ENCODE data around the gene CD4. TPM values are rescaled to one million over a fixed set of nuclear protein-coding genes. Genes with fewer than 3 reads are reported as not detected.
"Not testable (repeated sequence)": the region's sequence is repeated elsewhere in the genome, so short reads cannot be mapped to it uniquely, and the experiment has no call there.

CD4 gene
- total and polyA plus RNA-seq, 2 donors (not counting 3 experiments of a cell fraction or from before 2014, with no cell fraction given), result not detected

DNA sequence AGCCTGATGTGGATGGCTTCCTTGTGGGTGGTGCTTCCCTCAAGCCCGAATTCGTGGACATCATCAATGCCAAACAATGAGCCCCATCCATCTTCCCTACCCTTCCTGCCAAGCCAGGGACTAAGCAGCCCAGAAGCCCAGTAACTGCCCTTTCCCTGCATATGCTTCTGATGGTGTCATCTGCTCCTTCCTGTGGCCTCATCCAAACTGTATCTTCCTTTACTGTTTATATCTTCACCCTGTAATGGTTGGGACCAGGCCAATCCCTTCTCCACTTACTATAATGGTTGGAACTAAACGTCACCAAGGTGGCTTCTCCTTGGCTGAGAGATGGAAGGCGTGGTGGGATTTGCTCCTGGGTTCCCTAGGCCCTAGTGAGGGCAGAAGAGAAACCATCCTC lies 81.0 kb downstream of the CD4 start:
- peaks cover 0 to 21% of the 10 kb centered on the region in 2 experiments for H3K36me3 ChIP-seq (ENCODE audit: control insufficient read depth in 2 of 2, extremely low read depth in 1 of 2, insufficient read depth in 2 of 2, low read length in 2 of 2)
- H3K9me1 ChIP-seq (replicated peaks; ENCODE audit: control insufficient read depth, extremely low read depth, insufficient read depth, low read length); H2AFZ ChIP-seq (ENCODE audit: low read depth, low read length); dilution Hi-C loops (cut with MboI; ENCODE audit: extremely low pct_ligation_motif_present, low sequenced_read_pairs); H3K4me2 ChIP-seq (ENCODE audit: insufficient read depth, low read length); H3K9me3 ChIP-seq (replicated peaks; ENCODE audit: control insufficient read depth, insufficient read depth, low read length); DNase-seq (ENCODE audit: low read depth, low spot score); H3K9ac ChIP-seq (replicated peaks; ENCODE audit: extremely low read depth, insufficient read depth, low read length); H3K4me3 ChIP-seq (replicated peaks in 1 of 3; ENCODE audit: insufficient read depth in 1 of 3, low read depth in 1 of 3, low read length in 3 of 3); H3K27ac ChIP-seq (ENCODE audit: insufficient read depth, low read depth, low read length); H3K27me3 ChIP-seq (ENCODE audit: control insufficient read depth in 2 of 2, insufficient read depth in 2 of 2, low read length in 2 of 2); H4K20me1 ChIP-seq (replicated peaks; ENCODE audit: control insufficient read depth, extremely low read depth, insufficient read depth, low read length); FAIRE-seq: not testable (repeated sequence)
- intact Hi-C loops (cut with micrococcal nuclease), result loop anchor here (5.0 kb wide), 2 partner anchors 222 to 237 kb away; partner anchors contain the start of genes C1R and C1RL
- POLR2A ChIA-PET, result interaction anchor here (1.1 kb wide), 1 partner anchor 73 kb away, joined by 4 read pairs; the partner anchor contains the start of genes C12orf57 and RNU7-1
- peak; percentile 13 for TF ChIP-seq POLR2A (IDR thresholded peaks at IDR 0.05; ENCODE audit: low read depth, low read length)
- peaks cover 40% of the 10 kb centered on the region for H3K79me2 ChIP-seq (ENCODE audit: control insufficient read depth, insufficient read depth, low read length)
- TSS peak; percentile 44 for BruUV-seq (replicated peaks)
- peaks cover 41% of the 10 kb centered on the region for H3K4me1 ChIP-seq (ENCODE audit: control insufficient read depth, extremely low read depth, insufficient read depth, low read length)
- CTCF ChIA-PET, result interaction anchor here (1.4 to 3.9 kb wide), 5 partner anchors 55 to 238 kb away, joined by 5 to 27 read pairs (median 21); partner anchors contain the start of genes C12orf57, C1RL and RNU7-1

Other genes with a start within 250 kb of the CD4 start
- 26.4 and 27.7 TPM in 2 replicates for gene IFFO1, start 233.5 kb upstream of the CD4 start, total RNA-seq
- 41.0 and 41.2 TPM in 2 replicates for gene IFFO1, start 233.5 kb upstream of the CD4 start, polyA plus RNA-seq
- gene NOP2, start 221.2 kb upstream of the CD4 start, total RNA-seq, result 58.5 and 63.6 TPM in 2 replicates
- gene NOP2, start 221.2 kb upstream of the CD4 start, polyA plus RNA-seq, result 17.8 and 26.3 TPM in 2 replicates
- gene CHD4, start 182.1 kb upstream of the CD4 start, total RNA-seq, result 192 and 216 TPM in 2 replicates
- gene CHD4, start 182.1 kb upstream of the CD4 start, polyA plus RNA-seq, result 119 and 127 TPM in 2 replicates
- gene LPAR5, start 153.6 kb upstream of the CD4 start, total RNA-seq, result not detected in 2 replicates
- 0.23 and 0.41 TPM in 2 replicates for gene LPAR5, start 153.6 kb upstream of the CD4 start, polyA plus RNA-seq
- gene ACRBP, start 142.1 kb upstream of the CD4 start, total RNA-seq, result 0.97 and 1.3 TPM in 2 replicates
- gene ACRBP, start 142.1 kb upstream of the CD4 start, polyA plus RNA-seq, result 5.5 and 5.7 TPM in 2 replicates
- 26.3 and 34.7 TPM in 2 replicates for gene ING4, start 126.4 kb upstream of the CD4 start, total RNA-seq
- 49.6 and 52.0 TPM in 2 replicates for gene ING4, start 126.4 kb upstream of the CD4 start, polyA plus RNA-seq
- gene ZNF384, start 100.2 kb upstream of the CD4 start, total RNA-seq, result 52.8 and 58.5 TPM in 2 replicates
- gene ZNF384, start 100.2 kb upstream of the CD4 start, polyA plus RNA-seq, result 58.3 and 67.5 TPM in 2 replicates
- 0.14 and 0.55 TPM in 2 replicates for gene PIANP, start 88.7 kb upstream of the CD4 start, total RNA-seq
- 0.08 and 0.10 TPM in 2 replicates for gene PIANP, start 88.7 kb upstream of the CD4 start, polyA plus RNA-seq
- 36.5 and 41.1 TPM in 2 replicates for gene COPS7A, start 65.5 kb upstream of the CD4 start, total RNA-seq
- 104 and 112 TPM in 2 replicates for gene COPS7A, start 65.5 kb upstream of the CD4 start, polyA plus RNA-seq
- gene MLF2, start 36.4 kb upstream of the CD4 start, total RNA-seq, result 136 and 147 TPM in 2 replicates
- 306 and 319 TPM in 2 replicates for gene MLF2, start 36.4 kb upstream of the CD4 start, polyA plus RNA-seq
- 518 and 555 TPM in 2 replicates for gene PTMS, start 23.2 kb upstream of the CD4 start, total RNA-seq
- 661 and 787 TPM in 2 replicates for gene PTMS, start 23.2 kb upstream of the CD4 start, polyA plus RNA-seq
- 3.8 and 4.1 TPM in 2 replicates for gene LAG3, start 17.0 kb upstream of the CD4 start, total RNA-seq
- gene LAG3, start 17.0 kb upstream of the CD4 start, polyA plus RNA-seq, result 1.3 and 1.8 TPM in 2 replicates
- gene GPR162, start 32.3 kb downstream of the CD4 start, total RNA-seq, result 8.1 and 13.7 TPM in 2 replicates
- gene GPR162, start 32.3 kb downstream of the CD4 start, polyA plus RNA-seq, result 9.0 and 9.7 TPM in 2 replicates
- gene P3H3, start 38.9 kb downstream of the CD4 start, total RNA-seq, result 76.5 and 92.6 TPM in 2 replicates
- 70.2 and 75.9 TPM in 2 replicates for gene P3H3, start 38.9 kb downstream of the CD4 start, polyA plus RNA-seq
- gene GNB3, start 51.4 kb downstream of the CD4 start, total RNA-seq, result 9.4 and 14.6 TPM in 2 replicates
- gene GNB3, start 51.4 kb downstream of the CD4 start, polyA plus RNA-seq, result 12.0 and 12.6 TPM in 2 replicates
- gene CDCA3, start 61.8 kb downstream of the CD4 start, total RNA-seq, result 44.3 and 44.8 TPM in 2 replicates
- 53.5 and 67.2 TPM in 2 replicates for gene CDCA3, start 61.8 kb downstream of the CD4 start, polyA plus RNA-seq
- gene USP5, start 62.6 kb downstream of the CD4 start, total RNA-seq, result 126 and 135 TPM in 2 replicates
- gene USP5, start 62.6 kb downstream of the CD4 start, polyA plus RNA-seq, result 68.9 and 69.4 TPM in 2 replicates
- 643 and 676 TPM in 2 replicates for gene TPI1, start 78.0 kb downstream of the CD4 start, total RNA-seq
- gene TPI1, start 78.0 kb downstream of the CD4 start, polyA plus RNA-seq, result 1,816 and 2,057 TPM in 2 replicates
- 3.9 and 6.9 TPM in 2 replicates for gene SPSB2, start 83.8 kb downstream of the CD4 start, total RNA-seq
- 3.8 and 5.6 TPM in 2 replicates for gene SPSB2, start 83.8 kb downstream of the CD4 start, polyA plus RNA-seq
- gene LRRC23, start 115.3 kb downstream of the CD4 start, total RNA-seq, result 2.7 and 3.5 TPM in 2 replicates
- 2.8 and 3.1 TPM in 2 replicates for gene LRRC23, start 115.3 kb downstream of the CD4 start, polyA plus RNA-seq
- 13.8 and 18.6 TPM in 2 replicates for gene ENO2, start 125.1 kb downstream of the CD4 start, total RNA-seq
- 9.1 and 11.4 TPM in 2 replicates for gene ENO2, start 125.1 kb downstream of the CD4 start, polyA plus RNA-seq
- 117 and 122 TPM in 2 replicates for gene ATN1, start 138.4 kb downstream of the CD4 start, total RNA-seq
- 46.4 and 47.1 TPM in 2 replicates for gene ATN1, start 138.4 kb downstream of the CD4 start, polyA plus RNA-seq
- gene RNU7-1, start 154.3 kb downstream of the CD4 start, total RNA-seq, result not detected in 2 replicates
- gene RNU7-1, start 154.3 kb downstream of the CD4 start, polyA plus RNA-seq, result not detected in 2 replicates
- gene C12orf57, start 154.5 kb downstream of the CD4 start, total RNA-seq, result 153 and 167 TPM in 2 replicates
- gene C12orf57, start 154.5 kb downstream of the CD4 start, polyA plus RNA-seq, result 729 and 802 TPM in 2 replicates
- 1.6 and 1.8 TPM in 2 replicates for gene PTPN6, start 161.8 kb downstream of the CD4 start, total RNA-seq
- 0.25 and 0.38 TPM in 2 replicates for gene PTPN6, start 161.8 kb downstream of the CD4 start, polyA plus RNA-seq
- gene PHB2, start 181.1 kb downstream of the CD4 start, total RNA-seq, result 231 and 244 TPM in 2 replicates
- 390 and 409 TPM in 2 replicates for gene PHB2, start 181.1 kb downstream of the CD4 start, polyA plus RNA-seq
- gene EMG1, start 181.4 kb downstream of the CD4 start, total RNA-seq, result 54.7 and 56.6 TPM in 2 replicates
- 32.7 and 57.7 TPM in 2 replicates for gene EMG1, start 181.4 kb downstream of the CD4 start, polyA plus RNA-seq
- gene LPCAT3, start 228.9 kb downstream of the CD4 start, total RNA-seq, result 29.3 and 29.5 TPM in 2 replicates
- 36.0 and 37.1 TPM in 2 replicates for gene LPCAT3, start 228.9 kb downstream of the CD4 start, polyA plus RNA-seq